Esophagus muscularis mucosa (tissue), 4 donors: Measurements from ENCODE around the gene CGRRF1. TPM values are rescaled to one million over a fixed set of nuclear protein-coding genes. Genes with fewer than 3 reads are reported as not detected.

ENCODE experiments used
- DNase-seq: peaks from one replicate; pipeline ENCODE4 v3.0.0-alpha.2; 2017; ENCODE audit errors: extremely low spot score
- H3K27ac ChIP-seq, 4 donors: fragments of 200-600 bp; sonication (generic); replicated peaks in 1 of 4; 1 replicate in 3 of 4; 2 replicates in 1 of 4; pipeline ENCODE4 v1.5.1; 2016 to 2019; ENCODE audit warnings: mild to moderate bottlenecking in 1 of 4
- H3K27me3 ChIP-seq, 4 donors: fragments of 200-600 bp; sonication (generic); one replicate each; pipeline versions ENCODE4 v1.5.1 to v1.6.0; 2016 to 2019
- H3K36me3 ChIP-seq, 4 donors: fragments of 200-600 bp; sonication (generic); one replicate each; pipeline ENCODE4 v1.5.1; 2016 to 2019
- H3K4me1 ChIP-seq, 4 donors: fragments of 200-600 bp; sonication (generic); one replicate each; pipeline ENCODE4 v1.5.1; 2016 to 2019
- H3K4me3 ChIP-seq, 4 donors: fragments of 200-600 bp; sonication (generic); 1 replicate in 2 of 4; 2 replicates in 2 of 4; pipeline ENCODE4 v1.5.1; 2016 to 2019; ENCODE audit warnings: mild to moderate bottlenecking in 4 of 4, moderate library complexity in 1 of 4
- H3K9me3 ChIP-seq, 4 donors: fragments of 200-600 bp; sonication (generic); 1 replicate in 3 of 4; 2 replicates in 1 of 4; pipeline ENCODE4 v1.5.1; 2016 to 2019
- CTCF ChIP-seq, 3 experiments: fragments of 200-600 bp in 2 of 3; fragments of 450-650 bp in 1 of 3; sonication (generic) in 2 of 3; IDR thresholded peaks; one replicate each; pipeline ENCODE4 v1.5.1; 2017 to 2019; ENCODE audit warnings: antibody characterized with exemption in 3 of 3, mild to moderate bottlenecking in 2 of 3, moderate library complexity in 1 of 3
- EP300 ChIP-seq: sonication (generic); formaldehyde crosslinking; IDR thresholded peaks from one replicate; pipeline ENCODE4 v1.6.1; 2017; ENCODE audit warnings: antibody characterized with exemption
- POLR2A ChIP-seq: fragments of 450-650 bp; IDR thresholded peaks from one replicate; pipeline ENCODE4 v1.6.1; 2017; ENCODE audit warnings: antibody characterized with exemption, moderate library complexity, mild to moderate bottlenecking, low read depth
- POLR2AphosphoS5 ChIP-seq, 2 donors: sonication (generic); formaldehyde crosslinking; IDR thresholded peaks; one replicate each; pipeline ENCODE4 v1.6.1; 2017; ENCODE audit warnings: antibody characterized with exemption in 2 of 2
- WGBS: methylation state at CpG from one replicate; pipeline ENCODE4 v1.1.5; 2018; 5-methylcytosine and 5-hydroxymethylcytosine counted together
- intact Hi-C: fragments of 100-400 bp; cut with DNase I; formaldehyde crosslinking; loops from one replicate; pipeline ENCODE4 v1.15.1; 2023
- total RNA-seq, 4 donors: library from RNA; depleted of rRNA; stranded (reverse); fragments of >200 nt; gene quantifications; one replicate each; pipeline versions ENCODE4 v1.1.0 to v1.2.1, GENCODE V29; 2016

Gene CGRRF1
- total RNA-seq, 4 donors from 2014 or later = 10.7 to 28.2 (median 21.8) TPM

DNA sequence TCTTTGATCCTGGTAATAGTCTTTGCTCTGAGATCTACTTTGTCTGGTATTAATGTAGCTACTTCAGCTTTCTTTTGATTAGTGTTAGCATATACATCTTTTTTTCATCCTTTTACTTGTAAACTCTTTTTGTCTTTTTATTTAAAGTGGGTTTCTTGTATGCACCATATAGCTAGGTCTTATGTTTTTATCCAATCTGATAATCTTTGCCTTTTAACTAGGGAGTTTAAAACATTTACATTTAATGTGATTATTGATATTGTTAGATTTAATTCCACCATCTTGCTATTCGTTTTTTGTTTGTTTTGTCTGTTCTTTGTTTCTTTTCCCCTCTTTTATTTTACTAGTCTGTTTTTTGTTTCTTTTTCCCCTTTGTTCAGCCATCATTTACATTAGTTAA, 6.0 kb downstream of the CGRRF1 start:
- 93% methylated on average over 1 of the region's 1 CpG for WGBS
- Histone ChIP-seq H3K4me1 (peaks cover 18 to 31% (median 22%) of the 10 kb centered on the region in 4 donors), H3K4me3 (no peak overlapping the region), H3K9me3 (peaks cover 0 to 4% (median 0%) of the 10 kb centered on the region in 4 donors), H3K27me3 (no peaks in the 10 kb centered on the region), H3K27ac (no peak overlapping the region), H3K36me3 (peaks cover 0 to 12% (median 6%) of the 10 kb centered on the region in 4 donors)
- intact Hi-C loops = no loop called here
- no peak for TF ChIP-seq EP300
- no peak for TF ChIP-seq CTCF (IDR thresholded peaks at IDR 0.05)
- TF ChIP-seq POLR2A = no peak
- no peak for TF ChIP-seq POLR2AphosphoS5 (IDR thresholded peaks at IDR 0.05)
- no peak for DNase-seq

- H3K4me3 ChIP-seq = no peak overlapping the region
- no peak for DNase-seq
- peaks cover 8 to 20% (median 12%) of the 10 kb centered on the region in 4 donors for H3K4me1 ChIP-seq
- peaks cover 0 to 4% (median 0%) of the 10 kb centered on the region in 4 donors for H3K9me3 ChIP-seq
- peaks cover 0 to 12% (median 6%) of the 10 kb centered on the region in 4 donors for H3K36me3 ChIP-seq
- WGBS = 100% methylated on average over 1 of the region's 1 CpG
- intact Hi-C loops = no loop called here
- H3K27me3 ChIP-seq = no peaks in the 10 kb centered on the region
- TF ChIP-seq POLR2AphosphoS5 (IDR thresholded peaks at IDR 0.05) = no peak
- no peak for TF ChIP-seq EP300
- TF ChIP-seq CTCF (IDR thresholded peaks at IDR 0.05) = no peak
- TF ChIP-seq POLR2A = no peak
- no peak overlapping the region for H3K27ac ChIP-seq
These were observed 7.0 kb downstream of the CGRRF1 start for GRCh38 chr14:54516709-54517108.

DNA sequence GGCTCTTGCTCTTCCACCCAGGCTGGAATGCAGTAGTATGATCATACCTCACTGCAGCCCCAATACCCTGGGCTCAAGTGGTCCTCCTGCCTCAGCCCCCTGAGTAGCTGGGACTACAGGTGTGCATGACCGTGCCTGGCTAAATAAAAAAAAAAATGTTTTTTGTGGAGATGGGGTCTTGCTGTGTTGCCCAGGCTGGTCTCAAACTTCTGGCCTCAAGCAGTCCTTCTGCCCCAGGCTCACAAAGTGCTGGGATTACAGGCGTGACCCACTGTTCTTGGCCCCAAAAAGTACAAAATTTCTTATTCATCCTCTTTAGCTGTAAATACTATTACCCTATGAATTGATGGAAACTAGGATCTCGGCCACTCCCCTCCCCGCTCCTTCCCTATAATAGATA, 14.7 kb downstream of the CGRRF1 start:
- no peak for TF ChIP-seq CTCF (IDR thresholded peaks at IDR 0.05)
- no peak for TF ChIP-seq POLR2A
- no peak for TF ChIP-seq EP300
- no peak for TF ChIP-seq POLR2AphosphoS5 (IDR thresholded peaks at IDR 0.05)
- intact Hi-C loops = no loop called here
- no peak for DNase-seq
- no peaks in the 10 kb centered on the region for H3K9me3 ChIP-seq
- no peaks in the 10 kb centered on the region for H3K27me3 ChIP-seq
- peaks cover 14 to 44% (median 39%) of the 10 kb centered on the region in 4 donors for H3K36me3 ChIP-seq
- 97% methylated on average over 4 of the region's 4 CpGs for WGBS
- H3K4me1 ChIP-seq = peaks cover 0 to 5% (median 4%) of the 10 kb centered on the region in 4 donors
- no peak overlapping the region for H3K27ac ChIP-seq
- no peak overlapping the region for H3K4me3 ChIP-seq

GRCh38 chr14:54528973-54529372, 19.3 kb downstream of the CGRRF1 start:
- Histone ChIP-seq H3K4me3 (no peak overlapping the region), H3K27me3 (no peaks in the 10 kb centered on the region), H3K36me3 (peaks cover 9 to 53% (median 29%) of the 10 kb centered on the region in 4 donors), H3K9me3 (no peaks in the 10 kb centered on the region), H3K27ac (no peak overlapping the region), H3K4me1 (peaks cover 0 to 5% (median 4%) of the 10 kb centered on the region in 4 donors)
- WGBS = 78% methylated on average over 2 of the region's 2 CpGs
- no peak for DNase-seq
- intact Hi-C loops = no loop called here
- no peak for TF ChIP-seq CTCF (IDR thresholded peaks at IDR 0.05)
- no peak for TF ChIP-seq EP300
- TF ChIP-seq POLR2A = no peak
- no peak for TF ChIP-seq POLR2AphosphoS5 (IDR thresholded peaks at IDR 0.05)

DNA sequence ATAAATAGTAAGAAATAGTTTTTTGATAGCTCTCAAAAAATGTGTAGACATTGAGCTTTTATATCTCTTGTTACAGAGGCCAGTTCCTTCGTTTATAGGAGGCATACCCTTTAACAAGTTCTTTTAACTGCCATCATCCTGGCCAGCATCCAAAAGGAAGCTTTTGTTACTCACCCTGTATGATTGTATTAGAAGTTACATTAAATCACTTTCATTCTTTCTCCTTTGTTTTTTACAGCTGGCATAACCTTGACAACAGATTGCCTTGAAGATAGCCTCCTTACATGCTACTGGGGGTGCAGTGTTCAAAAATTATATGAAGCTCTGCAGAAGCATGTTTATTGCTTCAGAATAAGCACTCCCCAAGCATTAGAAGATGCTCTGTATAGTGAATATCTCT, 20.1 kb downstream of the CGRRF1 start:
- Histone ChIP-seq H3K27me3 (no peaks in the 10 kb centered on the region), H3K4me3 (no peak overlapping the region), H3K4me1 (peaks cover 0 to 5% (median 4%) of the 10 kb centered on the region in 4 donors), H3K36me3 (peaks cover under 1 to 47% (median 23%) of the 10 kb centered on the region in 4 donors), H3K9me3 (no peaks in the 10 kb centered on the region), H3K27ac (no peak overlapping the region)
- DNase-seq = no peak
- TF ChIP-seq POLR2AphosphoS5 (IDR thresholded peaks at IDR 0.05) (no peak), POLR2A (no peak), CTCF (IDR thresholded peaks at IDR 0.05) (no peak), EP300 (no peak)
- 36% methylated on average over 1 of the region's 1 CpG for WGBS
- intact Hi-C loops = no loop called here
